Measurements from ENCODE around the gene TMTC2.

Gene TMTC2

GRCh38 chr12:83140135-83140534 lies 453.4 kb downstream of the TMTC2 start:
- DNase-seq (ENCODE audit: low spot score), result no peak

- DNase-seq (ENCODE audit: low spot score), result no peak
Observed at GRCh38 chr12:83141460-83141994, 454.8 kb downstream of the TMTC2 start.

GRCh38 chr12:83142914-83143313 lies 456.2 kb downstream of the TMTC2 start:
- DNase-seq (ENCODE audit: low spot score), result no peak

- no peak for DNase-seq (ENCODE audit: low spot score)
Observed at GRCh38 chr12:83143950-83144349, 457.2 kb downstream of the TMTC2 start.

- DNase-seq (ENCODE audit: low spot score), result no peak
Observed at GRCh38 chr12:83145325-83145840, 458.7 kb downstream of the TMTC2 start.

- no peak for DNase-seq (ENCODE audit: low spot score)
Observed at GRCh38 chr12:83147341-83147740, 460.6 kb downstream of the TMTC2 start.

- no peak for DNase-seq (ENCODE audit: low spot score)
Observed at GRCh38 chr12:83149987-83150386, 463.3 kb downstream of the TMTC2 start.

- DNase-seq (ENCODE audit: low spot score), result no peak
Observed at GRCh38 chr12:83150465-83151189, 463.9 kb downstream of the TMTC2 start.

- DNase-seq (ENCODE audit: low spot score), result no peak
Observed at GRCh38 chr12:83153177-83153576, 466.5 kb downstream of the TMTC2 start.

- no peak for DNase-seq (ENCODE audit: low spot score)
Observed at GRCh38 chr12:83156815-83157214, 470.1 kb downstream of the TMTC2 start.

- no peak for DNase-seq (ENCODE audit: low spot score)
Observed at GRCh38 chr12:83157604-83158003, 470.9 kb downstream of the TMTC2 start.

GRCh38 chr12:83158613-83159207 lies 472.0 kb downstream of the TMTC2 start:
- DNase-seq (ENCODE audit: low spot score), result no peak

GRCh38 chr12:83161456-83161855 lies 474.8 kb downstream of the TMTC2 start:
- no peak for DNase-seq (ENCODE audit: low spot score)

GRCh38 chr12:83168751-83169150 lies 482.0 kb downstream of the TMTC2 start:
- no peak for DNase-seq (ENCODE audit: low spot score)

GRCh38 chr12:83172441-83172840 lies 485.7 kb downstream of the TMTC2 start:
- no peak for DNase-seq (ENCODE audit: low spot score)

- DNase-seq (ENCODE audit: low spot score), result no peak
Observed at GRCh38 chr12:83172866-83173649, 486.4 kb downstream of the TMTC2 start.

GRCh38 chr12:83179999-83180398 lies 493.3 kb downstream of the TMTC2 start:
- DNase-seq (ENCODE audit: low spot score), result no peak

- DNase-seq (ENCODE audit: low spot score), result no peak
Observed at GRCh38 chr12:83181074-83181473, 494.4 kb downstream of the TMTC2 start.

GRCh38 chr12:83183132-83183531 lies 496.4 kb downstream of the TMTC2 start:
- no peak for DNase-seq (ENCODE audit: low spot score)
